ENCODE measurements around the gene POM121L2. TPM values are rescaled to one million over a fixed set of nuclear protein-coding genes. Genes with fewer than 3 reads are reported as not detected.

The POM121L2 gene
- total RNA-seq = not detected in 2 replicates

GRCh38 chr6:27312146-27312949 is at the start of gene POM121L2:
Gene POM121L2, minus strand, starts transcription at chr6:27312273. Its CDS starts 103 bp downstream, at chr6:27312170.
- Mint-ChIP-seq H3K4me1 (peaks cover 12% of the 10 kb centered on the region), H3K9me3 (no peaks in the 10 kb centered on the region), H3K36me3 (ENCODE audit: low read depth) (no peaks in the 10 kb centered on the region), H3K27ac (no peak within 1 kb of the TSS), H3K27me3 (peaks cover 66% of the 10 kb centered on the region), H3K4me3 (peak within 1 kb of the TSS; percentile 82)
- POLR2A ChIA-PET = interaction anchor here (0.8 to 0.9 kb wide), 2 partner anchors 136 to 1369 kb away, joined by 3 read pairs; no protein-coding TSS in a partner anchor
- CTCF ChIA-PET = interaction anchor here (0.6 to 2.5 kb wide), 16 partner anchors 9 to 1204 kb away, joined by 3 to 11 read pairs (median 4); partner anchors contain the start of gene ZNF391
- peak; percentile 53 for DNase-seq
- peak; percentile 71 for ATAC-seq (ENCODE audit: low read depth)
- intact Hi-C loops (cut with micrococcal nuclease) = loop anchor here (1.0 to 10.0 kb wide), 9 partner anchors 75 to 583 kb away; partner anchors contain the start of gene ZNF391
- no peak for TF ChIP-seq CTCF (IDR thresholded peaks at IDR 0.05)

GRCh38 chr6:27359231-27359630 is 47.2 kb upstream of the POM121L2 start:
- ChIA-PET POLR2A (no interaction called here), CTCF (no interaction called here)
- peaks cover 3% of the 10 kb centered on the region for H3K27me3 Mint-ChIP-seq
- no peak for ATAC-seq (ENCODE audit: low read depth)
- no peak overlapping the region for H3K4me3 Mint-ChIP-seq
- peaks cover 34% of the 10 kb centered on the region for H3K9me3 Mint-ChIP-seq
- no peak for TF ChIP-seq CTCF (IDR thresholded peaks at IDR 0.05)
- H3K27ac Mint-ChIP-seq = no peak overlapping the region
- intact Hi-C loops (cut with micrococcal nuclease) = no loop called here
- H3K4me1 Mint-ChIP-seq = no peaks in the 10 kb centered on the region
- DNase-seq = no peak
- peaks cover 11% of the 10 kb centered on the region for H3K36me3 Mint-ChIP-seq (ENCODE audit: low read depth)

GRCh38 chr6:27358786-27359185 is 46.7 kb upstream of the POM121L2 start:
- H3K27ac Mint-ChIP-seq = no peak overlapping the region
- peaks cover 11% of the 10 kb centered on the region for H3K36me3 Mint-ChIP-seq (ENCODE audit: low read depth)
- CTCF ChIA-PET = no interaction called here
- intact Hi-C loops (cut with micrococcal nuclease) = no loop called here
- peaks cover 4% of the 10 kb centered on the region for H3K27me3 Mint-ChIP-seq
- H3K9me3 Mint-ChIP-seq = peaks cover 36% of the 10 kb centered on the region
- ATAC-seq (ENCODE audit: low read depth) (no peak), DNase-seq (no peak)
- no peak overlapping the region for H3K4me3 Mint-ChIP-seq
- POLR2A ChIA-PET = no interaction called here
- TF ChIP-seq CTCF (IDR thresholded peaks at IDR 0.05) = no peak
- no peaks in the 10 kb centered on the region for H3K4me1 Mint-ChIP-seq

GRCh38 chr6:27352850-27353249 is 40.8 kb upstream of the POM121L2 start:
- CTCF ChIA-PET = no interaction called here

More at GRCh38 chr6:27352850-27353249, 40.8 kb upstream of the POM121L2 start:
- intact Hi-C loops (cut with micrococcal nuclease) = no loop called here
- DNase-seq (no peak), ATAC-seq (ENCODE audit: low read depth) (no peak)
- Mint-ChIP-seq H3K9me3 (peaks cover 23% of the 10 kb centered on the region), H3K27me3 (peaks cover 3% of the 10 kb centered on the region), H3K36me3 (ENCODE audit: low read depth) (no peaks in the 10 kb centered on the region), H3K4me1 (no peaks in the 10 kb centered on the region), H3K27ac (no peak overlapping the region), H3K4me3 (no peak overlapping the region)
- TF ChIP-seq CTCF (IDR thresholded peaks at IDR 0.05) = no peak
- POLR2A ChIA-PET = no interaction called here

Data from activated B cell treated with CpG ODN at 0.5 μM for 24 hours (primary cell).